ENCODE results near the gene RTL1. TPM values are rescaled to one million over a fixed set of nuclear protein-coding genes. Genes with fewer than 3 reads are reported as not detected.

RTL1 gene
- total RNA-seq, 4 donors from 2014 or later: not detected

DNA sequence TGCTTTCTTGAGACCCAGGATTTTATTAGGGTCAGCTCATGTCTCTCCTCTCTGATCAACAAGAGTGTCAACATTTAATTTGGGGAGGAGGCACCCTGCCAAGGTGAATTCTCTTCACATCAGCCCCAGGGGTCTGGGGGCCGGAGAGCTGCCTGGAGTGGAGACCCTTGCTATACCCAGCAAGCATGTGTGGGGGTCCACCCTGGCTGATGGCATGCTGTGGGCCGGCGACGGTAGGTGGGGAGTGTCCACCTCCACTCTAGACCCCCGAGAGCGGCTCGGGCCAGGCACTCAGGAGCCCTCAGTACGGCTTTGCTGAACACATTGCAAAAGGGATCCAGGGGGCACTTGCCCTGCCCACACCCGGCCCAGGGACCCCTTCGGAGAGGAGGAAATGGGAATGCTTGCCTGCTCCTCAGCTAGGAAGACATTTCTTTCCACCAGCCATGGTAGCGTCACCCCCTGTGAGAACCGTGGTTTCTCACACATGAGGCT, 67.2 kb downstream of the RTL1 start:
- no peak overlapping the region for H3K4me3 ChIP-seq
- no peak for DNase-seq
- intact Hi-C loops (cut with DNase I; ENCODE audit: low total_unique reads) (no loop called here), in situ Hi-C loops (cut with MboI; ENCODE audit: low pct_ligation_motif_present in 1 of 4, low pct_unique_long_range_greater_than_20kb in 1 of 4, low sequenced_read_pairs in 3 of 4) (loop anchor here in 2 of 4 donors (25.0 kb wide), 1 partner anchor 801 kb away; no protein-coding TSS in a partner anchor)
- TF ChIP-seq, protein P1, sequence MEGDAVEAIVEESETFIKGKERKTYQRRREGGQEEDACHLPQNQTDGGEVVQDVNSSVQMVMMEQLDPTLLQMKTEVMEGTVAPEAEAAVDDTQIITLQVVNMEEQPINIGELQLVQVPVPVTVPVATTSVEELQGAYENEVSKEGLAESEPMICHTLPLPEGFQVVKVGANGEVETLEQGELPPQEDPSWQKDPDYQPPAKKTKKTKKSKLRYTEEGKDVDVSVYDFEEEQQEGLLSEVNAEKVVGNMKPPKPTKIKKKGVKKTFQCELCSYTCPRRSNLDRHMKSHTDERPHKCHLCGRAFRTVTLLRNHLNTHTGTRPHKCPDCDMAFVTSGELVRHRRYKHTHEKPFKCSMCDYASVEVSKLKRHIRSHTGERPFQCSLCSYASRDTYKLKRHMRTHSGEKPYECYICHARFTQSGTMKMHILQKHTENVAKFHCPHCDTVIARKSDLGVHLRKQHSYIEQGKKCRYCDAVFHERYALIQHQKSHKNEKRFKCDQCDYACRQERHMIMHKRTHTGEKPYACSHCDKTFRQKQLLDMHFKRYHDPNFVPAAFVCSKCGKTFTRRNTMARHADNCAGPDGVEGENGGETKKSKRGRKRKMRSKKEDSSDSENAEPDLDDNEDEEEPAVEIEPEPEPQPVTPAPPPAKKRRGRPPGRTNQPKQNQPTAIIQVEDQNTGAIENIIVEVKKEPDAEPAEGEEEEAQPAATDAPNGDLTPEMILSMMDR (IDR thresholded peaks at IDR 0.05): no peak
- TF ChIP-seq EP300 (IDR thresholded peaks at IDR 0.05; ENCODE audit: low read depth): no peak
- no peak for TF ChIP-seq POLR2AphosphoS5 (IDR thresholded peaks at IDR 0.05)
- TF ChIP-seq POLR2A (IDR thresholded peaks at IDR 0.05): no peak
- WGBS, 2 donors (ENCODE audit: low coverage in 1 of 2): 86 to 89% methylated on average over 3 to 12 of the region's 12 CpGs
- no peaks in the 10 kb centered on the region for H3K36me3 ChIP-seq
- no peak overlapping the region for H3K27ac ChIP-seq
- H3K27me3 ChIP-seq: no peaks in the 10 kb centered on the region
- H3K4me1 ChIP-seq: no peaks in the 10 kb centered on the region
- no peaks in the 10 kb centered on the region for H3K9me3 ChIP-seq

DNA sequence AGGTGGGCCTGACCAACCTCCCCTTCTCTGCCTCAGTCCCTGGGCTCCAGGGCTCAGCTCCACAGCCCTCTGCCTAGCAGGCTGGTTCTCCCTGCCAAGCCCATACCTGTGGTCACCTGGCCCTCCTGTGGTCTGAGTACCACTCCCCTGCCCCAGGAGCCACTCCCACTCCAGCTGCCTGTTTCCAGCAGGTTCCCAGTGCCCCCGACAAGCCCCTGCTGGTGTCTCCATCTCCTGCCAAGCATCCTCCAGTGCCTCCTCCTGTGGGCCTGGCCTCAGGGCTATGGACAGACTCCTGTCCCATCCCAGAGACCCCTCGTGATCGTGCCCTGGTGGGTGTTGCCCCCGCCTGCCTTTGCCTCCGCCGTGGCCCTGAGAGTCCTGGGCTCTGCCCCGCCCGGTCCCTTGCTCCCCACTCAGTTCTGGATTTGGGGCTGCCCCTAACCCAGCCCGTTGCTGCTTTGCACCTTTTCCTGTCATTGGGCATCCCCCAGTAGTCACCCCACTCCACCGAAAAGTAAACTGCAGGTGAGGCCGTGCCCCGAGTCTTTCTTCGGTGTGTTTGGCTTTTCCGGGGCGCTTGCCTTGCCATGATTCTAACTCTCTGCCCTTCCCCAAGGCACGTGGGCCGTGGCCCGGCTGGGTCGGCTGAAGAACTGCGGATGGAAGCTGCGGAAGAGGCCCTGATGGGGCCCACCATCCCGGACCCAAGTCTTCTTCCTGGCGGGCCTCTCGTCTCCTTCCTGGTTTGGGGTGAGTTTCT, 67.8 kb downstream of the RTL1 start:
- DNase-seq: no peak
- Histone ChIP-seq H3K4me3 (no peak overlapping the region), H3K9me3 (no peaks in the 10 kb centered on the region), H3K36me3 (no peaks in the 10 kb centered on the region), H3K27me3 (no peaks in the 10 kb centered on the region), H3K4me1 (no peaks in the 10 kb centered on the region), H3K27ac (no peak overlapping the region)
- TF ChIP-seq, protein P1 (IDR thresholded peaks at IDR 0.05): no peak
- no peak for TF ChIP-seq POLR2AphosphoS5 (IDR thresholded peaks at IDR 0.05)
- no peak for TF ChIP-seq EP300 (IDR thresholded peaks at IDR 0.05; ENCODE audit: low read depth)
- TF ChIP-seq POLR2A (IDR thresholded peaks at IDR 0.05): no peak
- WGBS, 2 donors (ENCODE audit: low coverage in 1 of 2): 84% methylated on average over 24 of the region's 24 CpGs; no CpG with 5 or more reads in 1 of the 2 donors
- intact Hi-C loops (cut with DNase I; ENCODE audit: low total_unique reads): no loop called here
- in situ Hi-C loops (cut with MboI; ENCODE audit: low pct_ligation_motif_present in 1 of 4, low pct_unique_long_range_greater_than_20kb in 1 of 4, low sequenced_read_pairs in 3 of 4): loop anchor here in 2 of 4 donors (25.0 kb wide), 1 partner anchor 802 kb away; no protein-coding TSS in a partner anchor

- H3K27me3 ChIP-seq: no peaks in the 10 kb centered on the region
- no peak overlapping the region for H3K27ac ChIP-seq
- H3K9me3 ChIP-seq: no peaks in the 10 kb centered on the region
- in situ Hi-C loops (cut with MboI; ENCODE audit: low pct_ligation_motif_present in 1 of 4, low pct_unique_long_range_greater_than_20kb in 1 of 4, low sequenced_read_pairs in 3 of 4): loop anchor here in 2 of 4 donors (25.0 kb wide), 1 partner anchor 802 kb away; no protein-coding TSS in a partner anchor
- H3K36me3 ChIP-seq: no peaks in the 10 kb centered on the region
- no peak overlapping the region for H3K4me3 ChIP-seq
- 78 to 100% methylated on average over 1 to 29 of the region's 29 CpGs for WGBS, 2 donors (ENCODE audit: low coverage in 1 of 2)
- no peak for DNase-seq
- no peaks in the 10 kb centered on the region for H3K4me1 ChIP-seq
- intact Hi-C loops (cut with DNase I; ENCODE audit: low total_unique reads): no loop called here
- no peak for TF ChIP-seq POLR2A (IDR thresholded peaks at IDR 0.05)
- TF ChIP-seq, protein P1 (IDR thresholded peaks at IDR 0.05): no peak
- no peak for TF ChIP-seq EP300 (IDR thresholded peaks at IDR 0.05; ENCODE audit: low read depth)
These were observed 68.6 kb downstream of the RTL1 start for GRCh38 chr14:100834794-100835547.

All from transverse colon (tissue), 4 donors.